ENCODE data around the gene PCGF2. TPM values are rescaled to one million over a fixed set of nuclear protein-coding genes. Genes with fewer than 3 reads are reported as not detected.

Gene PCGF2
- polyA plus RNA-seq, 3 donors: 0.60 TPM; not detected in 2

DNA sequence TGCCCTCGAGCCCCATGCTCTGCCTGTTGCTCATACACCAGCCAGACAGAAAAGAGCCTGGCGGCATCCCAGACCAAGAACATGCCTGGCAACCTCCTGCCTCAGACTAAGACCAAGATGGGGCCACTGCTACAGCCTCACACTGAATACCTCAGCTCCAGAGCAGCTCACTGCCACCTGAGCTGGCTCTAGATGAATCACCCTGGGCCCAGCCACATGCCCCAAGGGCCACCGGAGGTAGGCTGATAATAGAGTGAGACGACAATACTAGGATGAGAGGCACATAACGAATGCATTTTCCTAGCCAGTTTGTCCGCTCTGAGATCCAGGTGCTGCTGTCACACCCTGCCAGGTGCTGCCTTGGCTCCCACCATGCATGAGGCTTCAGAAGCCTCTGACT, 38.2 kb upstream of the PCGF2 start:
- no peaks in the 10 kb centered on the region for H3K9me3 ChIP-seq (replicated peaks in 1 of 2; ENCODE audit: control insufficient read depth in 1 of 2, insufficient read depth in 1 of 2, low read length in 2 of 2)
- H3K27ac ChIP-seq (ENCODE audit: low read depth in 1 of 2, low read length in 2 of 2): no peak overlapping the region
- H3K4me3 ChIP-seq (replicated peaks in 1 of 3; ENCODE audit: low read depth in 2 of 3, low read length in 3 of 3): no peak overlapping the region
- no peak overlapping the region for H2AFZ ChIP-seq (ENCODE audit: insufficient read depth, low read depth, low read length, poor library complexity, severe bottlenecking)
- H3K36me3 Mint-ChIP-seq: peaks cover 41 to 69% of the 10 kb centered on the region in 2 donors
- H3K4me3 Mint-ChIP-seq: no peak overlapping the region
- no peaks in the 10 kb centered on the region for H3K4me1 ChIP-seq (ENCODE audit: control insufficient read depth in 1 of 2, insufficient read depth in 2 of 2, low read length in 2 of 2)
- no peaks in the 10 kb centered on the region for H3K4me1 Mint-ChIP-seq
- H3K79me2 ChIP-seq (ENCODE audit: insufficient read depth, low read length): peaks cover 13% of the 10 kb centered on the region
- intact Hi-C loops (cut with micrococcal nuclease): no loop called here
- no peak overlapping the region for H3K27ac Mint-ChIP-seq
- peaks cover 0 to 2% (median 0%) of the 10 kb centered on the region in 7 donors for H3K9me3 Mint-ChIP-seq
- H3K4me2 ChIP-seq (replicated peaks; ENCODE audit: extremely low read depth, low read length, poor library complexity, severe bottlenecking): no peak overlapping the region
- no peaks in the 10 kb centered on the region for H3K27me3 Mint-ChIP-seq (ENCODE audit: low read depth in 3 of 3)
- no peak for TF ChIP-seq CTCF (IDR thresholded peaks at IDR 0.05)
- H3K36me3 ChIP-seq (replicated peaks in 1 of 2; ENCODE audit: control insufficient read depth in 1 of 2, insufficient read depth in 2 of 2, low read length in 2 of 2): peaks cover 50 to 65% of the 10 kb centered on the region in 2 donors
- no peaks in the 10 kb centered on the region for H3K27me3 ChIP-seq (ENCODE audit: control insufficient read depth in 2 of 2, insufficient read depth in 2 of 2, low read length in 2 of 2)
- DNase-seq: no peak
- peaks cover 23% of the 10 kb centered on the region for H4K20me1 ChIP-seq (ENCODE audit: insufficient read depth, low read length)
- no peak overlapping the region for H3K9ac ChIP-seq (ENCODE audit: insufficient read depth, low read length, poor library complexity, severe bottlenecking)
- 86% methylated on average over 6 of the region's 6 CpGs for WGBS (ENCODE audit: insufficient coverage)

DNA sequence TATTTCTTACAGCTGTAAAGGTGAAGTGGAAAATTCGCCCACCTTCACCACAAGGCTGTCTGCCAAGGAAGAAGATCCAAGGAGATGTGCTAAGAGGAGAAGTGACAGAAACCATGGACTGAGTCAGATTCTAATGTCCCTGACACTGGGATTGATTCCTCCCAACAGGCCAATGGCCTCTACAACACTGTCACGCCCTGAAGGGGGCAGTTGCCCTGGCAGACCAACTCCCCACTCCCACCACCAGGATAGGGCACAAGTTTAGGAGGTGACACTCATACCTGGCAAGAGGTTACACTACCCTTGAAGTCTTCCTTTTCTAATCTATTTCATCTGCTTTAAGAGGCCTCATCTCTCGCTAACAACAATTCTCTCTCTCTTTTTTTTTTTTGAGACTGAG, 35.1 kb upstream of the PCGF2 start:
- Histone ChIP-seq H3K9ac (ENCODE audit: insufficient read depth, low read length, poor library complexity, severe bottlenecking) (no peak overlapping the region), H3K79me2 (ENCODE audit: insufficient read depth, low read length) (no peaks in the 10 kb centered on the region), H3K27me3 (ENCODE audit: control insufficient read depth in 2 of 2, insufficient read depth in 2 of 2, low read length in 2 of 2) (no peaks in the 10 kb centered on the region), H3K4me2 (replicated peaks; ENCODE audit: extremely low read depth, low read length, poor library complexity, severe bottlenecking) (no peak overlapping the region), H2AFZ (ENCODE audit: insufficient read depth, low read depth, low read length, poor library complexity, severe bottlenecking) (no peak overlapping the region), H3K9me3 (replicated peaks in 1 of 2; ENCODE audit: control insufficient read depth in 1 of 2, insufficient read depth in 1 of 2, low read length in 2 of 2) (no peaks in the 10 kb centered on the region), H3K4me3 (replicated peaks in 1 of 3; ENCODE audit: low read depth in 2 of 3, low read length in 3 of 3) (no peak overlapping the region), H3K36me3 (replicated peaks in 1 of 2; ENCODE audit: control insufficient read depth in 1 of 2, insufficient read depth in 2 of 2, low read length in 2 of 2) (peaks cover 82 to 91% of the 10 kb centered on the region in 2 donors), H4K20me1 (ENCODE audit: insufficient read depth, low read length) (peaks cover 5% of the 10 kb centered on the region), H3K27ac (ENCODE audit: low read depth in 1 of 2, low read length in 2 of 2) (no peak overlapping the region), H3K4me1 (ENCODE audit: control insufficient read depth in 1 of 2, insufficient read depth in 2 of 2, low read length in 2 of 2) (no peaks in the 10 kb centered on the region)
- H3K27me3 Mint-ChIP-seq (ENCODE audit: low read depth in 3 of 3): no peaks in the 10 kb centered on the region
- no peak for DNase-seq
- no peak for TF ChIP-seq CTCF (IDR thresholded peaks at IDR 0.05)
- intact Hi-C loops (cut with micrococcal nuclease): no loop called here
- no peaks in the 10 kb centered on the region for H3K9me3 Mint-ChIP-seq
- no peak overlapping the region for H3K27ac Mint-ChIP-seq
- no peak overlapping the region for H3K4me3 Mint-ChIP-seq
- H3K36me3 Mint-ChIP-seq: peaks cover 68 to 91% of the 10 kb centered on the region in 2 donors
- no peaks in the 10 kb centered on the region for H3K4me1 Mint-ChIP-seq
- WGBS (ENCODE audit: insufficient coverage): 90% methylated on average over 2 of the region's 3 CpGs
